HG03095 (cell line): ENCODE results near the gene SIRPB1.
"Not testable (repeated sequence)": the region's sequence is repeated elsewhere in the genome, so short reads cannot be mapped to it uniquely, and the experiment has no call there.

ENCODE experiments used
- ATAC-seq: cut with Tn5 transposase; IDR thresholded peaks from one replicate; pipeline ENCODE4 v1.9.1; 2021; ENCODE audit warnings: moderate library complexity; ENCODE audit not compliant: unreplicated experiment

Gene SIRPB1

GRCh38 chr20:1619861-1620444 lies at the start of gene SIRPB1:
TSS of gene SIRPB1 (minus strand) at chr20:1620009. CDS start at chr20:1619944, 65 bp downstream.
- ATAC-seq, result no peak

- ATAC-seq, result no peak
These were observed 49.5 kb upstream of the SIRPB1 start for GRCh38 chr20:1669304-1669703.

GRCh38 chr20:1667502-1668085 lies 47.8 kb upstream of the SIRPB1 start:
- ATAC-seq, result no peak

- no peak for ATAC-seq
These were observed 47.0 kb upstream of the SIRPB1 start for GRCh38 chr20:1666802-1667201.

GRCh38 chr20:1665345-1665744 lies 45.5 kb upstream of the SIRPB1 start:
- ATAC-seq, result no peak

GRCh38 chr20:1664911-1665310 lies 45.1 kb upstream of the SIRPB1 start:
- no peak for ATAC-seq

GRCh38 chr20:1663917-1664316 lies 44.1 kb upstream of the SIRPB1 start:
- ATAC-seq, result no peak

- ATAC-seq, result no peak
These were observed 41.9 kb upstream of the SIRPB1 start for GRCh38 chr20:1661542-1662299.

GRCh38 chr20:1660246-1660645 lies 40.4 kb upstream of the SIRPB1 start:
- ATAC-seq, result no peak

GRCh38 chr20:1657556-1658334 lies 37.9 kb upstream of the SIRPB1 start, which contains the start of gene SIRPG:
TSS of gene SIRPG (minus strand) at chr20:1657779. CDS start at chr20:1657714, 65 bp downstream.
- no peak for ATAC-seq

GRCh38 chr20:1656844-1657243 lies 37.0 kb upstream of the SIRPB1 start:
- ATAC-seq, result no peak

- ATAC-seq, result no peak
These were observed 35.2 kb upstream of the SIRPB1 start for GRCh38 chr20:1654996-1655395.

- no peak for ATAC-seq
These were observed 33.2 kb upstream of the SIRPB1 start for GRCh38 chr20:1652960-1653359.

- no peak for ATAC-seq
These were observed 32.3 kb upstream of the SIRPB1 start for GRCh38 chr20:1652104-1652503.

GRCh38 chr20:1651268-1652058 lies 31.7 kb upstream of the SIRPB1 start:
- ATAC-seq, result no peak

- ATAC-seq, result no peak
These were observed 28.3 kb upstream of the SIRPB1 start for GRCh38 chr20:1648101-1648500.

- no peak for ATAC-seq
These were observed 27.2 kb upstream of the SIRPB1 start for GRCh38 chr20:1646975-1647431.

GRCh38 chr20:1644101-1644962 lies 24.5 kb upstream of the SIRPB1 start:
- ATAC-seq, result no peak

GRCh38 chr20:1638643-1639042 lies 18.8 kb upstream of the SIRPB1 start:
- not testable (repeated sequence) for ATAC-seq

- ATAC-seq, result no peak
These were observed 17.9 kb upstream of the SIRPB1 start for GRCh38 chr20:1637755-1638154.
